Stimulated activated CD4-positive, alpha-beta T cell treated with anti-CD3 and anti-CD28 coated beads, Interleukin-1b, Interleukin-23, amount 100 ng/mL, for 24 hours (primary cell): Measurements from ENCODE around the gene ZNF296.

Source experiments
- DNase-seq, 4 experiments: peaks; one replicate each; pipeline ENCODE4 v3.0.0-alpha.2; 2020; ENCODE audit warnings: low read depth in 4 of 4, low spot score in 1 of 4

ZNF296 gene

DNA sequence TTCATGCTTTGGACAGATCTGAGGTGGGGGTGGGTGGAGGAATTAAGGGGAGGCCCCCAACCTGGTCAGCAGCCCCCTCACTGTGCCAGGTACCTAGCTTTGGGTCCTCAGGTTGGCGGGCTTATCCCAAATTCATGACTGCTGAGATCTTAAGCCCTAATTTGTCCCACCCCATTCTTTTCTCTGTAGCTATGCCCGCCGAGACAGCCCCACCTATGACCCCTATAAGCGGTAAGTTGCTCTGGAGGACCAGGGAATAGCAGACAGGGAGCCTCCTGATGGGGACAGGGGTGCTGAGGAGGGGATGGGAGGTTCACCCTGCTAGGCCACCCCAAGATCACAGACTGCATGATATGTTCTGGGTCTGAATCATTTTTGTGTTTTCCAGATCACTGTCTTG is 14.3 kb downstream of the ZNF296 start:
- DNase-seq = no peak

GRCh38 chr19:45059258-45059965 is 16.9 kb downstream of the ZNF296 start:
- DNase-seq = peak; percentile 70 to 81 (median 74)

- DNase-seq = no peak
Measured at GRCh38 chr19:45058622-45059159, 17.6 kb downstream of the ZNF296 start.

DNA sequence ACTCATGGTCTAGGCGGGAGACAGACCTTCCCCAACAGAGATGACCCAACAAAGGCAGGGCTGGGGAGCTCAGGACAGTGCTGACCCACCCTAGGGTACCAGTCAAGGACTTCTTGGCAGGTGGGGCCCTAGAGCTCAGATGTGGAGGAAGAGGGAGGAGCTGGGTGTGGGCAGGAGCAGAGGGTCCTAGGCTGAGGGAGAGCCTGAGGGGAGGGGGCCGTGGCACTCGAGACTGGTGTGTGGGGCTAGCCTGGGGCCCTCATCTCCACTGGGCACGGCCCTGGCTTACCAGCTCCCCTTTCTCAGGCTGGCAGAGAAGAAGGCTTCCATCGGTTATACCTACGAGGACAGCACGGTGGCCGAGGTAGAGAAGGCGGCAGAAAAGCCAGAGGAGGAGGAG is 18.8 kb downstream of the ZNF296 start:
- no peak for DNase-seq

DNA sequence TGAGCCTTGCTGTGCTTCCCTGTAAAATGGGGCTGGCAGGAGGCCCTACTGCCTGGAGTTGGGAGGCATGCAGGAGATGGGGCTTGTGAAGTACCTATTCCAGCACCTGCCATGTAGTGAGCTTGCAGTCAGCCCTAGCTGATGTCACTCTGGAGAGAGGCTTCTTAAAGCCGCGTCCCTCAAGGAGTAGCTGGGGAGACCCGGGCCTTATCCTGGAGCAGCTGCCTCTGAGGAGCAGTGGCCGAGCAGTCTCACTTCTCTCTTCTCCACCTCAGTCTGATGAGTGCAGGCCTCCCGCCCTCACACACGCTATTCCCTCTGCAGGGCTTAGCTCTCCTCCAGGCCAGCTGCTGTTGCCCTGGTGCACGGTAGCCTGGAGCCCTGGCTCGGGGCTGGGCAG is 19.4 kb downstream of the ZNF296 start:
- no peak for DNase-seq

GRCh38 chr19:45051929-45052579 is 24.2 kb downstream of the ZNF296 start:
- DNase-seq = no peak

DNA sequence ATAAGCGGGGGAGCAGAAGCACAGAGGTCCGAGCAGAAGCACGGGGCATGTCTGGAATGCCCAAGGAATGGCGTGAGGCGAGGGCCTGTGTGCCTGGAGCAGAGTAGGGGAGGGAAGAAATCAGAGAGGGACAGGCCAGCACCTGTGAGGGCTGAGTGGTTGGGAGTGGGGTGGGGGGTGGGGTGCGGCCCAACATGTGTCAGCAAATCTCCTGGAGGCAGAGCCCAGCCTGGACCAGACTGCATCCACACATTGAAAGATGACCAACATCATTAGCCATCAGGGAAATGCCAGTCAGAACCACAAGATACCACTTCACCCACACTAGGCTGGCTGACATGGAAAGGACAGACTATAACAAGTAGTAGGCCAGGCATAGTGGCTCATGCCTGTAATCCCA is 26.2 kb downstream of the ZNF296 start:
- no peak for DNase-seq

GRCh38 chr19:45049073-45049736 is 27.1 kb downstream of the ZNF296 start:
- DNase-seq = no peak

DNA sequence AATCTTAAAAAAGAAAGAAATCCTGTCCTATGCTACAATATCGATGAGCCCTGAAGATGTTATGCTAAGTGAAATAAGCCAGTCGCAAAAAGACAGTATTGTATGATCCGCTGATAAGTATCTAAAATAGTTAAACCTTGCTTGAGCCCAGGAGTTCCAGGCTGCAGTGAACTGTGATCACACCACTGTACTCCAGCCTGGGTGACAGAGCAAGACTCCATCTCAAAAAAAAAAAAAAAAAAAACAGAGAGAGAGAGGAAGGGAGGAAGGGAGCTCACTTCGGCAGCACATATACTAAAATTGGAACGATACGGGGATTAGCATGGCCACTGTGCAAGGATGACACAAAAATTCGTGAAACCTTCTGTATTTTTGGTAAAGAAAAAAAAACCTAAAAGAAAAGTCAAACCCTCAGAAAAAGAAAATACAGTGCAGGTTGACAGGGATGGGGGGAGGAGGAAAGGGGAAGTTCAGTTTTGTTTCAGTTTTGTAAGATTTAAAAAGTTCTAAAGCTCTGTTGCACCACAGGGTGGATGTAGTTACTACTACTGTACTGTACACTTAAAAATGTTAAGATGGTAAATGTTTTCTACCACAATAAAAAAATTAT is 29.0 kb downstream of the ZNF296 start:
- no peak for DNase-seq

- no peak for DNase-seq
Measured at GRCh38 chr19:45046355-45046754, 29.9 kb downstream of the ZNF296 start.

GRCh38 chr19:45045671-45046353 is 30.5 kb downstream of the ZNF296 start:
- no peak for DNase-seq

DNA sequence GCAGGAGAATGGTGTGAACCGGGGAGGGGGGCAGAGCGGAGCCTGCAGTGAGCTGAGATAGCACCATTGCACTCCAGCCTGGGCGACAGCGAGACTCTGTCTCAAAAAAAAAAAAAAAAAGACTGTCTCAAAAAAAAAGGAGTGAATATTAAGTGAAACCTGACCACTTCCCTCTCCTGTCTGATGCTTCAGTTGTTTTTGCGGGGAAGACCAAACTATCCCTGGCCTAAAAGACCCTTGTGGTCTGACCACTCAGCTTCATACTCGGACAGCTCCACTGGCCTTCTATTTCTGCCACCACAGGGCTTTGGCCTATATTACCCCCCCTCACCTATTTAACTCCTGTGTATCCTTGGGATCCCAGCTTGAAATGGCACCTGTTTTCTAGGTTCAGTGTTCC is 35.2 kb downstream of the ZNF296 start:
- no peak for DNase-seq

GRCh38 chr19:45040059-45040771 is 36.1 kb downstream of the ZNF296 start:
- DNase-seq = no peak

- DNase-seq = peak; percentile 74 to 85 (median 82)
Measured at GRCh38 chr19:45038931-45039893, 37.1 kb downstream of the ZNF296 start, which contains the start of gene CLASRP. Gene CLASRP (plus strand): TSS chr19:45039045. CDS start chr19:45040213, 1,168 bp downstream.

GRCh38 chr19:45037393-45038169 is 38.7 kb downstream of the ZNF296 start:
- DNase-seq = no peak

GRCh38 chr19:45035755-45036154 is 40.5 kb downstream of the ZNF296 start:
- no peak for DNase-seq

GRCh38 chr19:45032421-45032820 is 43.9 kb downstream of the ZNF296 start:
- DNase-seq = no peak

- DNase-seq = no peak
Measured at GRCh38 chr19:45030825-45031224, 45.5 kb downstream of the ZNF296 start.
